Occipital lobe (tissue), 2 donors: ENCODE data around the gene KCNH6. TPM values are rescaled to one million over a fixed set of nuclear protein-coding genes. Genes with fewer than 3 reads are reported as not detected.

ENCODE experiments used
- small RNA-seq: library from RNA; depleted of rRNA; stranded (forward); fragments of <200 nt; gene quantifications from one replicate; pipeline ENCODE3, GENCODE V24; 2014
- total RNA-seq: library from RNA; depleted of rRNA; stranded (reverse); fragments of >200 nt; gene quantifications from one replicate; pipeline ENCODE4 v1.2.3, GENCODE V29; 2014

KCNH6 gene
- total RNA-seq, 1 donor from 2014 or later = 0.16 TPM

Small RNA genes lying within 50 kb of the gene (small RNA-seq; reads per million reads assigned to genes)
- gene RNU6-288P = not detected

Other genes starting within 250 kb of the KCNH6 start
- gene CYB561, start 77.1 kb upstream of the KCNH6 start, total RNA-seq = 21.7 TPM
- 5.3 TPM for gene ACE, start 46.3 kb upstream of the KCNH6 start, total RNA-seq
- 32.3 TPM for gene DCAF7, start 27.1 kb downstream of the KCNH6 start, total RNA-seq
- gene TACO1, start 77.5 kb downstream of the KCNH6 start, total RNA-seq = 5.5 TPM
- gene MAP3K3, start 99.1 kb downstream of the KCNH6 start, total RNA-seq = 21.4 TPM
- gene LIMD2, start 176.8 kb downstream of the KCNH6 start, total RNA-seq = 15.0 TPM
- gene STRADA, start 218.4 kb downstream of the KCNH6 start, total RNA-seq = 27.8 TPM